Loucy (cell line): Measurements from ENCODE around the gene RIMKLB.
"Not testable (repeated sequence)": the region's sequence is repeated elsewhere in the genome, so short reads cannot be mapped to it uniquely, and the experiment has no call there.

Experiments used
- H2AFZ ChIP-seq: fragments of 200-600 bp; sonication (generic); 2 replicates; pipeline ENCODE4 v1.6.0; 2016; ENCODE audit warnings: antibody characterized with exemption, mild to moderate bottlenecking, low read length, moderate library complexity
- H3F3A ChIP-seq: fragments of 200-600 bp; 2 replicates; pipeline ENCODE4 v1.6.0; 2016; ENCODE audit warnings: antibody characterized with exemption, low read depth, mild to moderate bottlenecking
- H3K27me3 ChIP-seq: fragments of 200-600 bp; sonication (generic); 2 replicates; pipeline ENCODE4 v1.6.1; 2014; ENCODE audit warnings: low read length, mild to moderate bottlenecking; ENCODE audit not compliant: insufficient read depth, poor library complexity, severe bottlenecking
- H3K36me3 ChIP-seq: fragments of 200-600 bp; sonication (generic); 2 replicates; pipeline ENCODE4 v1.6.1; 2016; ENCODE audit warnings: low read length; ENCODE audit not compliant: insufficient read depth
- H3K4me1 ChIP-seq: fragments of 200-600 bp; sonication (generic); 2 replicates; pipeline ENCODE4 v1.5.1; 2014; ENCODE audit warnings: low read length, mild to moderate bottlenecking; ENCODE audit not compliant: insufficient read depth, poor library complexity, severe bottlenecking
- H3K4me2 ChIP-seq: fragments of 200-600 bp; sonication (generic); 2 replicates; pipeline ENCODE4 v1.6.0; 2014; ENCODE audit warnings: antibody characterized with exemption, low read length, low read depth, mild to moderate bottlenecking; ENCODE audit not compliant: poor library complexity, severe bottlenecking
- H3K4me3 ChIP-seq: fragments of 200-600 bp; sonication (generic); 2 replicates; pipeline ENCODE4 v1.5.1; 2014; ENCODE audit warnings: low read length, mild to moderate bottlenecking, mixed read lengths; ENCODE audit not compliant: poor library complexity, severe bottlenecking
- H3K79me2 ChIP-seq: fragments of 200-600 bp; sonication (generic); 2 replicates; pipeline ENCODE4 v1.6.1; 2014; ENCODE audit warnings: low read length; ENCODE audit not compliant: insufficient read depth
- H3K9ac ChIP-seq: fragments of 200-600 bp; sonication (generic); 2 replicates; pipeline ENCODE4 v1.6.0; 2014; ENCODE audit warnings: mild to moderate bottlenecking, low read depth, low read length, moderate library complexity; ENCODE audit not compliant: poor library complexity, severe bottlenecking
- H3K9me2 ChIP-seq: fragments of 200-600 bp; sonication (generic); replicated peaks from 2 replicates; pipeline ENCODE4 v1.6.1; 2016; ENCODE audit warnings: low read depth, low read length, mixed read lengths
- H3K9me3 ChIP-seq: fragments of 200-600 bp; sonication (generic); 2 replicates; pipeline ENCODE4 v1.6.1; 2014; ENCODE audit warnings: mild to moderate bottlenecking, antibody characterized with exemption, low read length, low read depth; ENCODE audit not compliant: insufficient read depth
- H4K20me1 ChIP-seq: fragments of 200-600 bp; sonication (generic); 2 replicates; pipeline ENCODE4 v1.6.0; 2014; ENCODE audit warnings: antibody characterized with exemption, low read length, mild to moderate bottlenecking; ENCODE audit not compliant: insufficient read depth, poor library complexity, severe bottlenecking
- EZH2phosphoT487 ChIP-seq: fragments of 200-600 bp; IDR thresholded peaks from 2 replicates; pipeline ENCODE4 v1.6.1; 2018; ENCODE audit warnings: antibody characterized with exemption, mild to moderate bottlenecking, moderate library complexity, borderline replicate concordance
- TF ChIP-seq, protein P1 (sequence below): fragments of 200-600 bp; sonication (generic); conservative IDR thresholded peaks from 2 replicates; pipeline ENCODE4 v1.5.1; 2014; ENCODE audit warnings: mild to moderate bottlenecking, antibody characterized with exemption, low read length

Gene RIMKLB

DNA sequence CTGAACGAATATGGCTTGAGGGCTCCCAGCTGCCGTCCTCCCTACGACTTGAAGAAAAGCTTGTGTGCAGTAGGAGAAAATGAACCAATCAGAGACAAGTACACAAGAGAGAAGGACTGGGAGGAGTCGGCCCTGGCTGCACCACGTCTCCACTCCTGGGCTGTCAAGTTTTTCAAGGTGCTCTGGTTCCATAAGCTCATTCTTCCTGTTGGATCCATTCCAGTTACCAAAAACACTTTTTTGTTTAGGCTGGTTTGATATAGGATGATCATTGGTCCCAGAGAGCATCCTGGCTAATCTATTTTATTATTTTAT is 121.8 kb downstream of the RIMKLB start:
- H4K20me1 ChIP-seq, result no peaks in the 10 kb centered on the region
- H3K9me2 ChIP-seq, result no peaks in the 10 kb centered on the region
- TF ChIP-seq, protein P1, sequence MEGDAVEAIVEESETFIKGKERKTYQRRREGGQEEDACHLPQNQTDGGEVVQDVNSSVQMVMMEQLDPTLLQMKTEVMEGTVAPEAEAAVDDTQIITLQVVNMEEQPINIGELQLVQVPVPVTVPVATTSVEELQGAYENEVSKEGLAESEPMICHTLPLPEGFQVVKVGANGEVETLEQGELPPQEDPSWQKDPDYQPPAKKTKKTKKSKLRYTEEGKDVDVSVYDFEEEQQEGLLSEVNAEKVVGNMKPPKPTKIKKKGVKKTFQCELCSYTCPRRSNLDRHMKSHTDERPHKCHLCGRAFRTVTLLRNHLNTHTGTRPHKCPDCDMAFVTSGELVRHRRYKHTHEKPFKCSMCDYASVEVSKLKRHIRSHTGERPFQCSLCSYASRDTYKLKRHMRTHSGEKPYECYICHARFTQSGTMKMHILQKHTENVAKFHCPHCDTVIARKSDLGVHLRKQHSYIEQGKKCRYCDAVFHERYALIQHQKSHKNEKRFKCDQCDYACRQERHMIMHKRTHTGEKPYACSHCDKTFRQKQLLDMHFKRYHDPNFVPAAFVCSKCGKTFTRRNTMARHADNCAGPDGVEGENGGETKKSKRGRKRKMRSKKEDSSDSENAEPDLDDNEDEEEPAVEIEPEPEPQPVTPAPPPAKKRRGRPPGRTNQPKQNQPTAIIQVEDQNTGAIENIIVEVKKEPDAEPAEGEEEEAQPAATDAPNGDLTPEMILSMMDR, result no peak
- TF ChIP-seq EZH2phosphoT487, result no peak
- H2AFZ ChIP-seq, result no peak overlapping the region; the same call in 1 of the 2 replicates
- H3K9me3 ChIP-seq, result no peaks in the 10 kb centered on the region
- H3K9ac ChIP-seq, result no peak overlapping the region
- no peaks in the 10 kb centered on the region for H3K36me3 ChIP-seq
- H3K4me2 ChIP-seq, result no peak overlapping the region
- H3K79me2 ChIP-seq, result no peaks in the 10 kb centered on the region
- H3K27me3 ChIP-seq, result no peaks in the 10 kb centered on the region
- no peaks in the 10 kb centered on the region for H3K4me1 ChIP-seq
- H3F3A ChIP-seq, result no peaks in the 10 kb centered on the region
- no peak overlapping the region for H3K4me3 ChIP-seq

DNA sequence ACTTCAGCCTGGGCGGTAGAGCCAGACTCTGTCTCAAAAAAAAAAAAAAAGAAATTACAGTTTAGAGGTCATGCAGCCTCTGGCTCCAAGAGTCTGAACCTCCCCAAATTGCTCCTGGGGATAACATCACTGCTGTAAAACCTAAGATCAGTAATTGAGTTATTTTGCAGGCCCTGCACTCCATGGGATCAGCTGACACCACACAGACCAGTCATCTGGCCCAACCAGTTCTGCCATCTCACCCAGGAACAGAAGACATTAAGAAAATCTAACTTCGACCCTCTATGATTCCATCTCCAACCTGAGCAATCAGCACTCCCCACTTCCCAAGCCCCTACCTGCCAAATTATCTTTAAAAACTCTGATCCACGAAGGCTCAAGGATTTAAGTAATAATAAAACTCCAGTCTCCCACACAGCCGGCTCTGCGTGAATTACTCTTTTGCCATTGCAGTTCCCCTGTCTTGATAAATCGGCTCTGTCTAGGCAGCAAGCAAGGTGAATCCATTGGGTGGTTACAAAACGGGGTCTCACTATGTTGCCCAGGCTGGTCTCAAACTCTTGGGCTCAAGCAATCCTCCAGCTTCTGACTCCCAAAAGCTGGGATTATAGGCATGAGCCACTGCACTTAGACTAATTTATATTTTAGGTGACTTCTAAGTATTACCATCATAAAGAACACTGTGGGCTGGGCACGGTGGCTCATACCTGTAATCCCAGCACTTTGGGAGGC is 123.1 kb downstream of the RIMKLB start:
- not testable (repeated sequence) for H3K9me2 ChIP-seq

DNA sequence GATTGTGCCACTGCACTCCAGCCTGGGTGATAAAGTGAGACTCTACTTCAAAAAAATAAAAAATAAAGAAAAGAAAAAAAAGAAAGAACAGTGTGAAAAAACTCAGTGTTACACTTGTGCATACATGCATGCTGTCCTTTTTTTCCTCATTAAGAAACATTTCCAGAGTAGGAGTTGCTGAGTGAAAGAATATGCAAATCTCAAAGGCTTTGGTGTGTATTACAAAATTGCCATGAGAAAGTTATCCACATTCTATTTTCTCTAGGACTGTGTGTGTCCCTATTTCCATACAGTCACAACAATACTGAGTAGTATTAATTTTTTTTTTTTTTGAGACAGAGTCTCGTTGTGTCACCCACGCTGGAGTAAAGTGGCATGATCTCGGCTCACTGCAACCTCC is 123.8 kb downstream of the RIMKLB start:
- H3K36me3 ChIP-seq, result no peaks in the 10 kb centered on the region
- H3K9me2 ChIP-seq, result no peaks in the 10 kb centered on the region
- H3F3A ChIP-seq, result no peaks in the 10 kb centered on the region
- no peaks in the 10 kb centered on the region for H4K20me1 ChIP-seq
- H3K4me3 ChIP-seq, result no peak overlapping the region
- no peak for TF ChIP-seq EZH2phosphoT487
- TF ChIP-seq, protein P1, result no peak
- no peak overlapping the region for H3K4me2 ChIP-seq
- H2AFZ ChIP-seq, result no peak overlapping the region
- no peaks in the 10 kb centered on the region for H3K4me1 ChIP-seq
- H3K79me2 ChIP-seq, result no peaks in the 10 kb centered on the region
- H3K27me3 ChIP-seq, result no peaks in the 10 kb centered on the region
- no peaks in the 10 kb centered on the region for H3K9me3 ChIP-seq
- H3K9ac ChIP-seq, result no peak overlapping the region

More for the DNA sequence above, 123.1 kb downstream of the RIMKLB start:
- not testable (repeated sequence) for H2AFZ ChIP-seq, H3K4me3 ChIP-seq, H3K36me3 ChIP-seq, H3K4me2 ChIP-seq, H3K9ac ChIP-seq, H3K9me3 ChIP-seq, H3K79me2 ChIP-seq, H3F3A ChIP-seq, H3K4me1 ChIP-seq, H4K20me1 ChIP-seq, H3K27me3 ChIP-seq

DNA sequence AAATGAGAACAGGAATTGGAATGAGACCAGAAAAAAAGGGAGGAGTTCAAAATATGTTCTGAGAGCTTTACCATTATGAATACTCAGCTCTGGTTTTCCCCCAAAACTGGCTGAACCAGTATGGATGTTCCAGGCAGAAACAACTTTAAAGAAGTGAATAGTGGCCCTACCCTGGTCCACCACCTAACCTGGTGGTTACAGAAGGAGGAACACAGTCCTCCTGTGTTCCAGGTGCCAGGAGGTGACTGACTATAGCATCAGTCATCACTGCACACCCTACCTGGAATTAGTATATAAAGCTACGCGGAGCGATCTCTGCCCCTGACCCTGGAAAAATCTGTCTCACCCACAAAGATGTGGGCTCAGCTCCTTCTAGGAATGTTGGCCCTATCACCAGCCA is 124.5 kb downstream of the RIMKLB start, which contains the start of gene A2ML1:
Gene A2ML1 (plus strand): TSS at position 324 of the 400 bp plus-strand sequence. CDS start 31 bp downstream, at position 355.
- H4K20me1 ChIP-seq, result no peaks in the 10 kb centered on the region
- no peak within 1 kb of the TSS for H3K4me3 ChIP-seq
- H3K36me3 ChIP-seq, result no peaks in the 10 kb centered on the region
- H3K79me2 ChIP-seq, result no peaks in the 10 kb centered on the region
- TF ChIP-seq EZH2phosphoT487, result no peak
- TF ChIP-seq, protein P1, result no peak
- no peak within 1 kb of the TSS for H3K4me2 ChIP-seq
- no peaks in the 10 kb centered on the region for H3K9me2 ChIP-seq
- no peaks in the 10 kb centered on the region for H3F3A ChIP-seq
- H2AFZ ChIP-seq, result 0 out of 2 replicates have a peak within 1 kb of the TSS, but pooled peaks have one; percentile 27
- no peak within 1 kb of the TSS for H3K9ac ChIP-seq
- no peaks in the 10 kb centered on the region for H3K4me1 ChIP-seq
- no peaks in the 10 kb centered on the region for H3K27me3 ChIP-seq
- no peaks in the 10 kb centered on the region for H3K9me3 ChIP-seq
